IPS DF 6.9 (cell line): ENCODE results near the gene GJD2.

Source experiments
- DNase-seq: peaks from one replicate; pipeline ENCODE4 v3.0.0-alpha.2; 2013; ENCODE audit warnings: low read depth, low spot score
- H3K27ac ChIP-seq: one replicate; pipeline ENCODE4 v1.5.1; 2013; ENCODE audit warnings: low read length, control low read depth
- H3K27me3 ChIP-seq: 2 replicates; pipeline ENCODE4 v1.6.1; 2013; ENCODE audit warnings: mild to moderate bottlenecking, low read length; ENCODE audit not compliant: control insufficient read depth, insufficient read depth
- H3K36me3 ChIP-seq: 2 replicates; pipeline ENCODE4 v1.6.1; 2013; ENCODE audit warnings: low read length; ENCODE audit not compliant: control insufficient read depth, insufficient read depth
- H3K4me1 ChIP-seq: 2 replicates; pipeline ENCODE4 v1.6.1; 2013; ENCODE audit warnings: low read length; ENCODE audit not compliant: control insufficient read depth, insufficient read depth
- H3K4me3 ChIP-seq: 2 replicates; pipeline ENCODE4 v1.5.1; 2013; ENCODE audit warnings: mild to moderate bottlenecking, low read length
- H3K9me3 ChIP-seq: 2 replicates; pipeline ENCODE4 v1.6.1; 2013; ENCODE audit warnings: low read length, inconsistent platforms; ENCODE audit not compliant: control insufficient read depth, insufficient read depth
- WGBS: extraction: QIAGEN DNeasy Blood & Tissue Kit; methylation state at CpG from one replicate; pipeline ENCODE4 v1.1.7; 2013; ENCODE audit warnings: mixed read lengths, missing lambda C conversion rate; ENCODE audit not compliant: insufficient read length, insufficient coverage; 5-methylcytosine and 5-hydroxymethylcytosine counted together

GJD2 gene

GRCh38 chr15:34754674-34755418, at the start of gene GJD2:
Gene GJD2, minus strand, starts transcription at chr15:34754998. Its CDS starts 510 bp downstream, at chr15:34754488.
- Histone ChIP-seq H3K27ac (no peak within 1 kb of the TSS), H3K4me3 (peak within 1 kb of the TSS; percentile 66), H3K4me1 (peaks cover 2% of the 10 kb centered on the region), H3K9me3 (no peaks in the 10 kb centered on the region), H3K36me3 (no peaks in the 10 kb centered on the region), H3K27me3 (peaks cover 16% of the 10 kb centered on the region; the same call in 1 of the 2 replicates)
- peak; percentile 13 for DNase-seq
- no CpG with 5 or more reads among the region's 81 CpGs for WGBS

- no peaks in the 10 kb centered on the region for H3K27me3 ChIP-seq
- H3K36me3 ChIP-seq = no peaks in the 10 kb centered on the region
These were observed 49.3 kb upstream of the GJD2 start for GRCh38 chr15:34804113-34804512.

DNA sequence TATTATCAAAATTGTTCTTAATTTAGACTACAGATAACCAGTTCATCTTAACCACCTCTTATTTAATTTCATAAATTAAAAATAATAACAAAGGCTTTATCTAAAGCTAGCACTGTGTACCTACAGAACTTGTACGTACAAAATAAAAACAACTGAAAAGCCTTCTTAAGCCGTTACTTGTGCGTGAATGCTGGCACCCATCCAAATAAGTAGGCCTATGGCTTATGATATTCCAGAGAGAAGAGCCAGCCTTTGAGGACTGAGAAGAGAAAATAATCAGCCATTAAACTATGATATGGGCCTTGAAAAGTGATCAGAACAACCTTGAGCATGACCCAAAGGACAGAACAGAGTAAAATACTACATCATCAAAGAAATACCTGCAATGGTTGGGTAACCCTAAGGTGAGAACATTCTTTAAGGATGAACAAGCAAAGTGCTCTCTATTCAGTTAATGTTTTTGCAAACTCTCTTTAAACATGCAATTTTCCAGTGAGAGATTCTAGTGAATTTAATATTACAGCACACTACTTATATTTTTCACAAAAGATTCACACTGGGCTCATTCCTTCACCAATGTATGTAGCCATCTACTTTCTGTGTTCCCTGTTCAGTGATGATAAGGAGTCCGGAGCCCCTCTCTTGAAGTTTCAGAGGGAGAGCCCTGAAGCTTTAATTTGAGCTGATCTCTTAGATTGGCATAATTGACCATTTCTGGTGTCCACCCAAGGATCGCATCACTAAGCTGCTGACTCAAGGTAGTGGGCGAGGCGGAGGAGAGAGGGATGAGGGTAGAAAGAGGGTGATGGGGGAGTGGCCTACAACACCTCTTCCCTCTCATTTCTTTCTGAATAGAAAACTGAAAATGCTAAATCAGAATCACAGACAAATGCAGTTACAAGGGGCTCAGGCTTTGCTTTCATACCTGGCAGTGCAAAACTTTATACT, 48.3 kb upstream of the GJD2 start:
- H3K27me3 ChIP-seq = no peaks in the 10 kb centered on the region
- H3K27ac ChIP-seq = no peak overlapping the region
- DNase-seq = no peak
- H3K4me1 ChIP-seq = peaks cover 3% of the 10 kb centered on the region; the same call in 1 of the 2 replicates
- WGBS = no CpG with 5 or more reads among the region's 7 CpGs
- no peak overlapping the region for H3K4me3 ChIP-seq
- H3K36me3 ChIP-seq = no peaks in the 10 kb centered on the region
- H3K9me3 ChIP-seq = no peaks in the 10 kb centered on the region

More at GRCh38 chr15:34804113-34804512, 49.3 kb upstream of the GJD2 start:
- peaks cover 2% of the 10 kb centered on the region; the same call in 1 of the 2 replicates for H3K4me1 ChIP-seq
- H3K27ac ChIP-seq = no peak overlapping the region
- no peak overlapping the region for H3K4me3 ChIP-seq
- H3K9me3 ChIP-seq = no peaks in the 10 kb centered on the region
- WGBS = no CpG with 5 or more reads among the region's 2 CpGs
- DNase-seq = no peak

GRCh38 chr15:34802371-34802770, 47.6 kb upstream of the GJD2 start:
- Histone ChIP-seq H3K27me3 (no peaks in the 10 kb centered on the region), H3K9me3 (no peaks in the 10 kb centered on the region), H3K4me1 (peaks cover 3% of the 10 kb centered on the region; the same call in 1 of the 2 replicates), H3K27ac (no peak overlapping the region), H3K4me3 (no peak overlapping the region), H3K36me3 (no peaks in the 10 kb centered on the region)
- no CpG with 5 or more reads among the region's 1 CpG for WGBS
- no peak for DNase-seq

DNA sequence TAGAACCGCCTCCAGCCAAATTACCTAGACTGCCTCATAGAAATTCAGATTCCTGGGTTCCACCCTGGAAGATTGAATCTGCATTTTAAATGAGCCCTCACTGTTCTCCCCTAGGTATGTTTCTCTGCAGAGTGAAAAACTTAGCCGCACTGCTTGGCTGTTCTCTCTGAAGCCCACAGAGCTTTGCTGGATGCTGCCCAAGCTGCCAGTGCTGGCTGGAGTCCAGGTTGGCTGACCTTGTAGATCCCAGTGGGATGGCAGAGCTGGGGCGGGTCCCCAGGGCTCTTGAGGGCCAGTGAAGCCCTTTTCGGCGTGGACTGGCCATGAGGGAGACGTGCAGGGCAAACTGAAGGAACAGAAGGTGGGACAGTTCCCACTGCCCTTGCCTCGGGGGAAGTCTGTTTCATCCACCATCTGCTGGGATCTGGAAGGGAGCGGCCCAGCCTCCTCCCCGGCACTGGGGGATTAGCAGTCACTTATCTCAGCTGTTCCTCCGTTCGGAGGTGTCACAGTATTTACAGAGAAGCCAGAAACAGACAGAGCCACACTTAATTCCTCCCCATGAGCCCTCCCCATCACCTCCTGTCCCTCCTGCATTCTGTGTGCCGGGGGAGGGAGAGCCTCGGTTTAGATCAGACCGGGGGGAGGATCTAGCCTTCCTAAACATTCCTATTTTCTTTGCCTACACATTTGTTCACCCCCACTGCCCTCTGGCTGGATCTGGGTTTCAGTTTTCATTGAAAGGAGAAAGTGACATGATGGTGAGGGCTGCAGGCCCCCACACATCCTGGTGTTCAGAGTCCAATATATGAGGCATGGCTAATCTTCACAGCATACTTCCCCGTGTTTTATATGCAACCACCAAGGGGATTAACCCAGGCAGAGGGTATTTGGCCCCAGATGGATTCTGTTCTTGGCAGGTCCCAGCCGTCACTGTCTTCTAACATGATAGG, 44.6 kb upstream of the GJD2 start:
- no CpG with 5 or more reads among the region's 16 CpGs for WGBS
- peaks cover 6% of the 10 kb centered on the region for H3K4me1 ChIP-seq
- no peak overlapping the region for H3K27ac ChIP-seq
- no peaks in the 10 kb centered on the region for H3K36me3 ChIP-seq
- no peak overlapping the region for H3K4me3 ChIP-seq
- no peak for DNase-seq
- H3K9me3 ChIP-seq = no peaks in the 10 kb centered on the region
- H3K27me3 ChIP-seq = peaks cover 2% of the 10 kb centered on the region; the same call in 1 of the 2 replicates

DNA sequence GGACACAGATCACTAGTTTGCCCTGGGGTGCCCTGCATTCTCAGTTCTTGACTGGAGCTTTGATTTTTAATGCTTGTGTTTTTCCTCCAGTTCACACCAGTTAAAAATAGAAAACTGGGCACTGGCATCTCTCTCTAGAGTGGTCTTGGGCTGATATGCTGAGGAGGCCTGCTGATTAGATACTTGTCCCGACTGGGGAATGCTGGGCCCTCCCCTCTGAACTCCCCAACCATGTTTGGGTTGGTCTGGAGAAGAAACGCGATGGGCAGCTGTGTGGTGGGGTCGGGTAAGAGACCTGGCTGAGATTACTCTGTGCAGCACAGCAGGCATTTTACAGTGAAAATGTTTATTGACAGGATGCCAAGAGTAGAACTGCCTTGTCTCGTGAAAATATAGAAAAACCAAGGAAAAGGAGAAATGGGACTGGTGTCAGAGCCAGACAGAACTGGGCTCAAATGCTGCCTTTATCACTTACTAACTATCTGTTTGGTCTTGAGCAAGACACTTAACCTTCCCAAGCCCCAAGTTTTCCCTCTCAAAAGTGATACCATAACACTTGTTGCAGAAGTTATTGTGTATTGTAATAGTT, 42.1 kb upstream of the GJD2 start:
- Histone ChIP-seq H3K36me3 (0 out of 2 replicates have a peak, but pooled peaks cover 3% of the 10 kb centered on the region), H3K27me3 (peaks cover 2% of the 10 kb centered on the region; the same call in 1 of the 2 replicates), H3K4me1 (peaks cover 6% of the 10 kb centered on the region), H3K27ac (no peak overlapping the region), H3K4me3 (no peak overlapping the region), H3K9me3 (no peaks in the 10 kb centered on the region)
- no CpG with 5 or more reads among the region's 5 CpGs for WGBS
- DNase-seq = no peak

- no peak for DNase-seq
- peak within 1 kb of the TSS; percentile 51; the same call in 1 of the 2 replicates for H3K4me3 ChIP-seq
These were observed 40.7 kb upstream of the GJD2 start, which contains the start of gene ACTC1 for GRCh38 chr15:34795267-34796081. Gene ACTC1, minus strand, starts transcription at chr15:34795549. Its CDS starts 741 bp downstream, at chr15:34794808.

GRCh38 chr15:34794590-34795206, 39.9 kb upstream of the GJD2 start:
- WGBS = no CpG with 5 or more reads among the region's 33 CpGs
- H3K36me3 ChIP-seq = 0 out of 2 replicates have a peak, but pooled peaks cover 3% of the 10 kb centered on the region
- H3K9me3 ChIP-seq = no peaks in the 10 kb centered on the region
- peaks cover 6% of the 10 kb centered on the region for H3K4me1 ChIP-seq
- H3K4me3 ChIP-seq = peak overlapping the region; percentile 51; the same call in 1 of the 2 replicates
- DNase-seq = no peak
- no peak overlapping the region for H3K27ac ChIP-seq
- peaks cover 2% of the 10 kb centered on the region; the same call in 1 of the 2 replicates for H3K27me3 ChIP-seq

More at GRCh38 chr15:34795267-34796081, 40.7 kb upstream of the GJD2 start, which contains the start of gene ACTC1:
- WGBS = no CpG with 5 or more reads among the region's 44 CpGs
- H3K9me3 ChIP-seq = no peaks in the 10 kb centered on the region
- 0 out of 2 replicates have a peak, but pooled peaks cover 3% of the 10 kb centered on the region for H3K36me3 ChIP-seq
- H3K27ac ChIP-seq = no peak within 1 kb of the TSS
- peaks cover 6% of the 10 kb centered on the region for H3K4me1 ChIP-seq
- peaks cover 2% of the 10 kb centered on the region; the same call in 1 of the 2 replicates for H3K27me3 ChIP-seq
